HepG2 (cell line): ENCODE measurements around the gene CREBRF. TPM values are rescaled to one million over a fixed set of nuclear protein-coding genes. Genes with fewer than 3 reads are reported as not detected.

ENCODE experiments used
- KDM2A ChIP-seq: sonication (generic); formaldehyde crosslinking; IDR thresholded peaks from 2 replicates; pipeline ENCODE4 v1.4.0; 2020; ENCODE audit warnings: low read depth, missing genetic modification reagents, borderline replicate concordance
- MXI1 ChIP-seq: IDR thresholded peaks from 3 replicates; pipeline ENCODE4 v1.6.1; 2012; ENCODE audit warnings: low read depth, low read length, inconsistent platforms, borderline replicate concordance
- NR2F6 ChIP-seq, 2 experiments: IDR thresholded peaks; 2 replicates each; pipeline ENCODE4 v1.6.1; 2016; ENCODE audit warnings: antibody characterized with exemption in 1 of 2, mild to moderate bottlenecking in 1 of 2
- PRMT3 ChIP-seq: sonication (generic); formaldehyde crosslinking; IDR thresholded peaks from 2 replicates; pipeline ENCODE4 v1.8.1; 2022; ENCODE audit warnings: low read depth, mild to moderate bottlenecking, moderate library complexity, missing genetic modification reagents, borderline replicate concordance
- SP140L ChIP-seq: sonication (generic); formaldehyde crosslinking; IDR thresholded peaks from 2 replicates; pipeline ENCODE4 v1.4.0; 2020; ENCODE audit warnings: missing genetic modification reagents, borderline replicate concordance
- TARDBP ChIP-seq: sonication (generic); formaldehyde crosslinking; IDR thresholded peaks from 2 replicates; pipeline ENCODE4 v1.8.0; 2022; ENCODE audit warnings: mild to moderate bottlenecking, missing genetic modification reagents
- TEAD2 ChIP-seq: sonication (generic); formaldehyde crosslinking; IDR thresholded peaks from 2 replicates; pipeline ENCODE4 v1.9.0; 2021; ENCODE audit warnings: missing genetic modification reagents
- ZFP37 ChIP-seq: sonication (generic); formaldehyde crosslinking; IDR thresholded peaks from 2 replicates; pipeline ENCODE4 v1.4.0; 2020; ENCODE audit warnings: missing genetic modification reagents, borderline replicate concordance
- ZNF343 ChIP-seq: sonication (generic); formaldehyde crosslinking; IDR thresholded peaks from 2 replicates; pipeline ENCODE4 v1.4.0; 2020; ENCODE audit warnings: mild to moderate bottlenecking, missing genetic modification reagents
- ZNF503 ChIP-seq: sonication (generic); formaldehyde crosslinking; IDR thresholded peaks from 2 replicates; pipeline ENCODE4 v1.4.0; 2020; ENCODE audit warnings: missing genetic modification reagents
- ZNF687 ChIP-seq: sonication (generic); formaldehyde crosslinking; IDR thresholded peaks from 2 replicates; pipeline ENCODE4 v1.5.1; 2020; ENCODE audit warnings: mild to moderate bottlenecking, missing genetic modification reagents, moderate library complexity
- polyA plus RNA-seq, 8 experiments: library from polyadenylated mRNA; depleted of rRNA in 3 of 8; stranded (reverse) in 7 of 8; unstranded in 1 of 8; fragments of >200 nt; fragmentation: Illumina TruSeq in 4 of 8; extraction: Trizol in 4 of 8; gene quantifications; 2 replicates each; pipeline versions ENCODE4 v1.2.1 to v1.2.3, GENCODE V29; 2011 to 2016; ENCODE audit warnings: low read depth in 4 of 8, missing spikeins in 1 of 8, mixed read lengths in 1 of 8; ENCODE audit not compliant: insufficient read depth in 1 of 8
- total RNA-seq, 5 experiments: library from RNA; depleted of rRNA; stranded (reverse); fragments of >200 nt; fragmentation: Illumina TruSeq; extraction: Trizol; gene quantifications; 2 replicates each; pipeline ENCODE4 v1.2.3, GENCODE V29; 2016; ENCODE audit warnings: low read depth in 1 of 5

CREBRF gene
- total and polyA plus RNA-seq, 2 of the 13 experiments (the other 11 are each of a cell fraction or from before 2014, with no cell fraction given) = 4.5 to 10.2 TPM

DNA sequence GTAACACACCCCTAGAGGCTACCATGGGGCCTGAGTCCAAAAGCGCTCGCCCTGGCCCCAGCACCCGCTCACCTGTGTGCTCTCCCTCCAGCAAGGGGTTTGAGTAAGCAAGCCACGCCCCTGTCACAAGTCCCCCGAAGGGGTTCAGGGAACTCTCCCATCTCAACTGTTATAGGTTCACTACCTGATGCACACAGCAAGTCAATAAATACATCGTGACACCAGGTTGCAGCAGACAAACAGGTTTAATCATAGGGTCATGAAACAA lies 8.4 kb upstream of the CREBRF start (continued):
- TF ChIP-seq ZNF503 (CRISPR knock-in tag) = no peak
- no peak for TF ChIP-seq KDM2A (CRISPR knock-in tag)
- no peak for TF ChIP-seq ZNF343
- no peak for TF ChIP-seq MXI1
- TF ChIP-seq SP140L (CRISPR knock-in tag) = no peak
- no peak for TF ChIP-seq TEAD2
- TF ChIP-seq PRMT3 (CRISPR knock-in tag) = no peak
- TF ChIP-seq ZFP37 = no peak
- no peak for TF ChIP-seq NR2F6 (IDR thresholded peaks at IDR 0.05)
- TF ChIP-seq NR2F6 (CRISPR knock-in tag; IDR thresholded peaks at IDR 0.05) = no peak
- TF ChIP-seq ZNF687 (CRISPR knock-in tag) = no peak
- TF ChIP-seq TARDBP (CRISPR knock-in tag) = no peak
